Lung (tissue), 12 donors: Measurements from ENCODE around the gene TLDC2. TPM values are rescaled to one million over a fixed set of nuclear protein-coding genes. Genes with fewer than 3 reads are reported as not detected.
A peak's percentile ranks its signal among the peaks of the same experiment; 100 is the strongest.
"Not testable (repeated sequence)": the region's sequence is repeated elsewhere in the genome, so short reads cannot be mapped to it uniquely, and the experiment has no call there.

Experiments
- ATAC-seq: fragments of 200-7000 bp; cut with Tn5 transposase; one replicate; pipeline ENCODE4 v1.9.1; 2020; ENCODE audit warnings: moderate number of reproducible peaks; ENCODE audit not compliant: insufficient read depth, low FRiP score
- DNase-seq, 3 donors: peaks; one replicate each; pipeline ENCODE4 v3.0.0-alpha.2; 2013 to 2017
- H3K27ac ChIP-seq, 2 donors: one replicate each; pipeline ENCODE4 v1.5.1; 2013; ENCODE audit warnings: mild to moderate bottlenecking in 2 of 2, moderate library complexity in 2 of 2, control low read depth in 1 of 2, inconsistent platforms in 1 of 2, low read depth in 1 of 2, low read length in 1 of 2
- H3K27me3 ChIP-seq, 3 donors: one replicate each; pipeline ENCODE4 v1.5.1; 2013; ENCODE audit warnings: low read length in 2 of 3; ENCODE audit not compliant: control insufficient read depth in 3 of 3, insufficient read depth in 3 of 3
- H3K36me3 ChIP-seq, 4 donors: one replicate each; pipeline ENCODE4 v1.5.1; 2013; ENCODE audit warnings: low read length in 4 of 4, mild to moderate bottlenecking in 1 of 4, moderate library complexity in 1 of 4; ENCODE audit not compliant: control insufficient read depth in 4 of 4, insufficient read depth in 4 of 4
- H3K4me1 ChIP-seq, 5 donors: one replicate each; pipeline ENCODE4 v1.5.1; 2013; ENCODE audit warnings: low read length in 5 of 5, mild to moderate bottlenecking in 2 of 5, moderate library complexity in 1 of 5; ENCODE audit not compliant: control insufficient read depth in 5 of 5, insufficient read depth in 5 of 5
- H3K4me3 ChIP-seq: one replicate; pipeline ENCODE4 v1.5.1; 2013; ENCODE audit warnings: mild to moderate bottlenecking, control low read depth, moderate library complexity
- H3K9ac ChIP-seq, 2 donors: one replicate each; pipeline ENCODE4 v1.5.1; 2013; ENCODE audit warnings: low read length in 2 of 2, control low read depth in 1 of 2; ENCODE audit not compliant: insufficient read depth in 1 of 2
- H3K9me3 ChIP-seq, 4 donors: one replicate each; pipeline ENCODE4 v1.5.1; 2013; ENCODE audit warnings: low read length in 3 of 4, mild to moderate bottlenecking in 1 of 4, moderate library complexity in 1 of 4; ENCODE audit not compliant: control insufficient read depth in 4 of 4, insufficient read depth in 3 of 4
- CTCF ChIP-seq: IDR thresholded peaks from 2 replicates; pipeline ENCODE4 v1.5.1; 2012; ENCODE audit warnings: mild to moderate bottlenecking; ENCODE audit errors: control extremely low read depth, extremely low read depth
- WGBS, 2 donors: extraction: QIAGEN DNeasy Blood & Tissue Kit; methylation state at CpG; one replicate each; pipeline ENCODE4 v1.1.7; 2013; 5-methylcytosine and 5-hydroxymethylcytosine counted together
- polyA plus RNA-seq, 2 donors: library from polyadenylated mRNA; stranded (reverse); fragments of 200-250 nt; gene quantifications; one replicate each; pipeline ENCODE4 v1.2.1, GENCODE V29; 2013
- total RNA-seq, 2 donors: library from RNA; depleted of rRNA in 1 of 2; stranded (reverse); fragments of >200 nt in 1 of 2; gene quantifications; one replicate each; pipeline ENCODE4 v1.2.1, GENCODE V29; 2014 to 2021
- donor health status: control.
- donor health status: control.
- donor health status: Bipolar disorder and iron deficiency.
- donor health status: healthy.
- donor health status: DM: yes; HTN: yes; CAD: no.

TLDC2 gene
- total and polyA plus RNA-seq, 4 donors, result 0.07 to 0.67 (median 0.17) TPM

DNA sequence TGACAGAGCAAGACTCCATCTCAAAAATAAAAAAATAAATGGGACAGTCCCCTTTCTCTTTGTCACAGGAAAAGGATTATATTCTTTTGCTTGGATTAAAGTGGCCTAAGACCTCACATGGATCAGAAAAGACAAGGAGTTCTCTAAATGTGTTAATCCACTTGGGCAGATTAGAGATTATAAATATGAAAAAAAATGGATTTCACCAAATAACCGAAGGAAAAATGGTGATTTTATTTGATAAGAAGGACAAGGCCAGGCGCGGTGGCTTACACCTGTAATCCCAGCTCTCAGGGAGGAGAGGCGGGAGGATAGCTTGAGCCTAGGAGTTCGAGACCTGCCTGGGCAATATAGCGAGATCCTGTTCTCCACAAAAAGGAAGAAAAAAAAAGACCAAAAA lies 53.8 kb downstream of the TLDC2 start:
- no peak for DNase-seq
- no peaks in the 10 kb centered on the region for H3K9me3 ChIP-seq
- H3K4me1 ChIP-seq, result peaks cover 0 to 4% (median 0%) of the 10 kb centered on the region in 5 donors
- TF ChIP-seq CTCF, result no peak
- no peak overlapping the region for H3K27ac ChIP-seq
- 96 to 97% methylated on average over 6 of the region's 6 CpGs for WGBS, 2 donors
- ATAC-seq, result no peak
- H3K36me3 ChIP-seq, result peaks cover 5 to 21% (median 12%) of the 10 kb centered on the region in 4 donors
- H3K27me3 ChIP-seq, result no peaks in the 10 kb centered on the region
- no peak overlapping the region for H3K4me3 ChIP-seq
- no peak overlapping the region for H3K9ac ChIP-seq

DNA sequence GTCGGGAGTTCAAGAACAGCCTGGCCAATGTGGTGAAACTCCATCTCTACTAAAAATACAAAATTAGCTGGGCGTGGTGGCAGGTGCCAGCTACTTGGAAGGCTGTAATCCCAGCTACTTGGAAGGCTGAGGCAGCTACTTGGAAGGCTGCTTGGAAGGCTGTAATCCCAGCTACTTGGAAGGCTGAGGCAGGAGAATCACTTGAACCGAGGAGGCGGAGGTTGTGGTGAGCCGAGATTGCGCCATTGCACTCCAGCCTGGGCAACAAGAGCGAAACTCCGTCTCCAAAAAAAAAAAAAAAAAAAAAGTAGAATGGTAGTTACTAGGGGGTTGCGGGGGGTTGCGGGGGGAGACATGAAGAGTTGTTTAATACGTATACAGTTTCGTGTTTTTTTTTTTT lies 56.1 kb downstream of the TLDC2 start:
- H3K27ac ChIP-seq, ATAC-seq, H3K27me3 ChIP-seq, H3K9ac ChIP-seq, DNase-seq, H3K4me1 ChIP-seq, H3K9me3 ChIP-seq, H3K4me3 ChIP-seq: not testable (repeated sequence)
- H3K36me3 ChIP-seq, result peaks cover 5 to 26% (median 14%) of the 10 kb centered on the region in 4 donors
- 70 to 77% methylated on average over 12 of the region's 12 CpGs for WGBS, 2 donors

GRCh38 chr20:36932476-36933426 lies 56.8 kb downstream of the TLDC2 start:
- H3K4me1 ChIP-seq, result peaks cover 0 to 4% (median 0%) of the 10 kb centered on the region in 5 donors
- H3K36me3 ChIP-seq, result peaks cover under 1 to 24% (median 11%) of the 10 kb centered on the region in 4 donors
- TF ChIP-seq CTCF, result no peak
- H3K9me3 ChIP-seq, result no peaks in the 10 kb centered on the region
- no peaks in the 10 kb centered on the region for H3K27me3 ChIP-seq
- ATAC-seq (no peak), DNase-seq (no peak)
- WGBS, 2 donors, result 61 to 63% methylated on average over 11 of the region's 11 CpGs
- H3K4me3 ChIP-seq, result no peak overlapping the region
- peak overlapping the region in 1 of 2 donors; percentile 14 for H3K27ac ChIP-seq
- no peak overlapping the region for H3K9ac ChIP-seq

DNA sequence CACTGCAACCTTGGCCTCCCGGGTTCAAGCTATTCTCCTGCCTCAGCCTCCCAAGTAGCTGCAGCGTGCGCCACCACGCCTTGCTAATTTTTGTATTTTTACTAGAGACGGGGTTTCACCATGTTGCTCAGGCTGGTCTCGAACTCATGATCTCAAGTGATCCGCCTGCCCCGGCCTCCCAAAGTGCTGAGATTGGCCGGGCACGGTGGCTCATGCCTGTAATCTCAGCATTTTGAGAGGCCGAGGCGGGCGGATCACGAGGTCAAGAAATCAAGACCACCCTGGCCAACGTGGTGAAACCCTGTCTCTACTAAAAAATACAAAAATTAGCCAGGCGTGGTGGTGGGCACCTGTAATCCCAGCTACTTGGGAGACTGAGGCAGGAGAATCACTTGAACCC lies 57.6 kb downstream of the TLDC2 start:
- H3K27ac ChIP-seq, H3K27me3 ChIP-seq, H3K9me3 ChIP-seq, DNase-seq, H3K9ac ChIP-seq, H3K4me3 ChIP-seq, ATAC-seq, H3K4me1 ChIP-seq: not testable (repeated sequence)
- H3K36me3 ChIP-seq, result peaks cover 0 to 24% (median 11%) of the 10 kb centered on the region in 4 donors
- WGBS, 2 donors, result 97 to 98% methylated on average over 16 of the region's 16 CpGs
